ENCODE results near the gene MEP1A. TPM values are rescaled to one million over a fixed set of nuclear protein-coding genes. Genes with fewer than 3 reads are reported as not detected.
"Not testable (repeated sequence)": the region's sequence is repeated elsewhere in the genome, so short reads cannot be mapped to it uniquely, and the experiment has no call there.

MEP1A gene
- total RNA-seq, 1 donor from 2014 or later, result not detected

- peaks cover 21% of the 10 kb centered on the region for H3K9me3 Mint-ChIP-seq (ENCODE audit: low read depth)
- TF ChIP-seq, protein P1, sequence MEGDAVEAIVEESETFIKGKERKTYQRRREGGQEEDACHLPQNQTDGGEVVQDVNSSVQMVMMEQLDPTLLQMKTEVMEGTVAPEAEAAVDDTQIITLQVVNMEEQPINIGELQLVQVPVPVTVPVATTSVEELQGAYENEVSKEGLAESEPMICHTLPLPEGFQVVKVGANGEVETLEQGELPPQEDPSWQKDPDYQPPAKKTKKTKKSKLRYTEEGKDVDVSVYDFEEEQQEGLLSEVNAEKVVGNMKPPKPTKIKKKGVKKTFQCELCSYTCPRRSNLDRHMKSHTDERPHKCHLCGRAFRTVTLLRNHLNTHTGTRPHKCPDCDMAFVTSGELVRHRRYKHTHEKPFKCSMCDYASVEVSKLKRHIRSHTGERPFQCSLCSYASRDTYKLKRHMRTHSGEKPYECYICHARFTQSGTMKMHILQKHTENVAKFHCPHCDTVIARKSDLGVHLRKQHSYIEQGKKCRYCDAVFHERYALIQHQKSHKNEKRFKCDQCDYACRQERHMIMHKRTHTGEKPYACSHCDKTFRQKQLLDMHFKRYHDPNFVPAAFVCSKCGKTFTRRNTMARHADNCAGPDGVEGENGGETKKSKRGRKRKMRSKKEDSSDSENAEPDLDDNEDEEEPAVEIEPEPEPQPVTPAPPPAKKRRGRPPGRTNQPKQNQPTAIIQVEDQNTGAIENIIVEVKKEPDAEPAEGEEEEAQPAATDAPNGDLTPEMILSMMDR (IDR thresholded peaks at IDR 0.05), result no peak
- no peak overlapping the region for H3K27ac Mint-ChIP-seq (ENCODE audit: unreplicated experiment)
- H3K4me1 Mint-ChIP-seq (ENCODE audit: low read depth), result no peaks in the 10 kb centered on the region
- no peaks in the 10 kb centered on the region for H3K27me3 Mint-ChIP-seq (ENCODE audit: low read depth)
- no peak for DNase-seq (ENCODE audit: low spot score)
- no peak overlapping the region for H3K4me3 Mint-ChIP-seq (ENCODE audit: unreplicated experiment)
- H3K36me3 Mint-ChIP-seq (ENCODE audit: low read depth), result no peaks in the 10 kb centered on the region
Observed at GRCh38 chr6:46838033-46838432, 44.8 kb downstream of the MEP1A start.

- peaks cover 22% of the 10 kb centered on the region for H3K9me3 Mint-ChIP-seq (ENCODE audit: low read depth)
- H3K4me1 Mint-ChIP-seq (ENCODE audit: low read depth); H3K27me3 Mint-ChIP-seq (ENCODE audit: low read depth); H3K27ac Mint-ChIP-seq (ENCODE audit: unreplicated experiment); H3K36me3 Mint-ChIP-seq (ENCODE audit: low read depth); DNase-seq (ENCODE audit: low spot score); H3K4me3 Mint-ChIP-seq (ENCODE audit: unreplicated experiment): not testable (repeated sequence)
Observed at GRCh38 chr6:46842252-46842846, 49.2 kb downstream of the MEP1A start.

- H3K9me3 Mint-ChIP-seq (ENCODE audit: low read depth), result peaks cover 22% of the 10 kb centered on the region
- peaks cover 11% of the 10 kb centered on the region for H3K4me1 Mint-ChIP-seq (ENCODE audit: low read depth)
- H3K27ac Mint-ChIP-seq (ENCODE audit: unreplicated experiment), result no peak overlapping the region
- TF ChIP-seq, protein P1 (IDR thresholded peaks at IDR 0.05), result no peak
- H3K27me3 Mint-ChIP-seq (ENCODE audit: low read depth), result peaks cover 13% of the 10 kb centered on the region
- no peaks in the 10 kb centered on the region for H3K36me3 Mint-ChIP-seq (ENCODE audit: low read depth)
- DNase-seq (ENCODE audit: low spot score), result no peak
- no peak overlapping the region for H3K4me3 Mint-ChIP-seq (ENCODE audit: unreplicated experiment)
Observed at GRCh38 chr6:46845126-46845525, 51.9 kb downstream of the MEP1A start.

DNA sequence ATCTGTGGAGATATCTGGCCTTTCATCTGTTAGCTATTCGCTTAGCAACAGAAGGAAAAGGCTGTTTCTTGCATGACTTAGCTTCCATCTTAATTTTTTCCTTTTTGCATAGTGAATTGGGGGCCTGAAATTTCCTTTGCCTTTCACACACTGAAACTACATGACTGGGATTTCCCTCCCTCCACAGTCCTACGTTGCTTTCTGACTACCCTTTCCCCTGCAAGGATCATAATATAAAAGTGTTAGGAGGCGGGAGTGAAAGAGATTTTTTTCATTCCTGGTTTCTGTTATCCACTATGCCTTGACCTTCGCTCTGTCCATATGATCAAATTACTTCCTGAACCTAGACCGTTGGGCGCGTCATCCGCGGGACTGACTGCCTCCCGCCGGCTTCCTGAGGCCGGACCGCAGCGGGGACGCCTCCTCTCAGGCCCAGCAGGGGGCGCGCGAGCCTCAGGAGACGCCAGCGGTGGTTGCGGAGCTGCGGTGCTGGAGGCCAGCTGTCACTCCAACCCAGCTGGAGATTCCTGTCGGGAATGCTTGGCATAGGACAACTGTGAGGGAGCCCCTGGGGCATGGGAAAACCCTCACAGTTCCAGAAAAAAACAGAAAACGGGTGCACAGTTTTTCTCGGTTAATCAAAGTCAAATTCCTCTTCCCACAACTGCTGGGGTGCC lies 55.6 kb downstream of the MEP1A start:
- DNase-seq (ENCODE audit: low spot score), result no peak
- H3K4me3 Mint-ChIP-seq (ENCODE audit: unreplicated experiment), result peak overlapping the region; percentile 68
- H3K27ac Mint-ChIP-seq (ENCODE audit: unreplicated experiment), result peak overlapping the region; percentile 29
- peaks cover 16% of the 10 kb centered on the region for H3K27me3 Mint-ChIP-seq (ENCODE audit: low read depth)
- no peaks in the 10 kb centered on the region for H3K9me3 Mint-ChIP-seq (ENCODE audit: low read depth)
- peaks cover 11% of the 10 kb centered on the region for H3K4me1 Mint-ChIP-seq (ENCODE audit: low read depth)
- TF ChIP-seq, protein P1 (IDR thresholded peaks at IDR 0.05), result peak; percentile 100
- H3K36me3 Mint-ChIP-seq (ENCODE audit: low read depth), result no peaks in the 10 kb centered on the region

DNA sequence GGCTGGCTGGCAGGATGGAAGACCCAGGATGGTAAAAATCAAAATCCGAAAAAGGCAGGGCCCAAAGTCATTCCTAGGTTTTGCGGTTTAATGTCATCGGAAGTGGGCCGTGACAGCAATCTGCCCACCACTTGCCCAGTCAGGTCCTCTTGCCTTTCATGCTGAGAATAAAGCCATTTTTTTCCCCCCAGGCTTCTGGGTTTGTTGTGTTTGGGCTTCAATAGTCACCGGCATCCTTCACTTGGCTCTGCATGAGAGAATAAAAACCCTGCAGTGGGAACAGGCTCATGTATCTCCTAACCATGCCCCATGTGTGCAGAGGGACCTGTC lies 56.1 kb downstream of the MEP1A start:
- Mint-ChIP-seq H3K27ac (ENCODE audit: unreplicated experiment) (peak overlapping the region; percentile 29), H3K4me3 (ENCODE audit: unreplicated experiment) (peak overlapping the region; percentile 68)
- no peak for DNase-seq (ENCODE audit: low spot score)

More for the DNA sequence above, 56.1 kb downstream of the MEP1A start:
- peaks cover 16% of the 10 kb centered on the region for H3K27me3 Mint-ChIP-seq (ENCODE audit: low read depth)
- no peaks in the 10 kb centered on the region for H3K9me3 Mint-ChIP-seq (ENCODE audit: low read depth)
- peaks cover 11% of the 10 kb centered on the region for H3K4me1 Mint-ChIP-seq (ENCODE audit: low read depth)
- TF ChIP-seq, protein P1 (IDR thresholded peaks at IDR 0.05), result no peak
- no peaks in the 10 kb centered on the region for H3K36me3 Mint-ChIP-seq (ENCODE audit: low read depth)
